Measurements from ENCODE around the gene RAB43. TPM values are rescaled to one million over a fixed set of nuclear protein-coding genes. Genes with fewer than 3 reads are reported as not detected.

RAB43 gene
- total RNA-seq, 1 experiment from 2014 or later, result 22.4 TPM

DNA sequence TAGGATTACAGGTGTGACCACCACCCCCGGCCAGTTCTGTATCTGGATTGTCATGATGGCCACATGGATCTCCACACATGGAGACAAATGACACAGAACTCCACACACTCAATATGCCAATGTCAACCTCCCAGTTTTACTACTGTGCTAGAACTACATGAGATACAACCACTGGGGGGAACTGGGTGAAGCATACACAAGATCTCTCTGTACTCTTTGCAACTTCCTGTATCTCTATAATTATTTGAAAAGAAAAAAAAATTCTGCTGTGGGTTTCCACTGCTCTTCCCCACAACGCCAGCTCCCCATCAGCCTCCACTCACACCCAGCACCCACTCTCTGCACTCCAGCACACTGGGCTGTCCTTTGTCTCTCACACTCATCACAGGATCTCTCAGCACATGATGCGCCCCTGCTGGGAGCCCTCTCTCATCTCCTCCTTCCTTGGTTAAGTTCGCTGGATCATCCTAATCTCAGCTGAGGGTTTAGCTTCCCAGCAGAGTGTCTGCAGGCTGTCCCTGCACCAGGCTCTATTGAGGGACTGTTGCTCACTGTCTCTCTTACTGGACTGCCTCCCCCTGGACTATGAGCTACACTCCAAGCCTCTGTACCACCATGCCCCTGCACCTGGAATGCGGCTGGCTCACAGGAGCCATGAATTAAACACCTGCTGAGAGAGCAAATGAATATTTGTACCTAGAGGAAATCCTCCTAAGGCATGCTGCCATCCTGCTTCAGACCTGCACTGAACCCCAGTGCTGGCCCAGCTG lies 10.7 kb upstream of the RAB43 start:
- Histone ChIP-seq H3K36me3 (ENCODE audit: low read depth, low read length) (peaks cover 17% of the 10 kb centered on the region; the same call in 1 of the 2 replicates), H3K9me2 (replicated peaks; ENCODE audit: low read length) (no peaks in the 10 kb centered on the region), H3K27ac (ENCODE audit: low read length) (no peak overlapping the region), H3F3A (ENCODE audit: low read length, unreplicated experiment) (no peaks in the 10 kb centered on the region), H3K27me3 (ENCODE audit: low read length) (no peaks in the 10 kb centered on the region), H3K9ac (ENCODE audit: low read length) (no peak overlapping the region), H4K20me1 (ENCODE audit: low read length) (no peaks in the 10 kb centered on the region), H3K4me3 (ENCODE audit: low read length) (no peak overlapping the region), H3K79me2 (ENCODE audit: low read length) (no peaks in the 10 kb centered on the region), H3K4me1 (ENCODE audit: insufficient read depth, low read length) (no peaks in the 10 kb centered on the region), H3K4me2 (ENCODE audit: low read length) (no peak overlapping the region), H2AFZ (ENCODE audit: low read length) (no peak overlapping the region), H3K9me3 (ENCODE audit: low read length) (no peaks in the 10 kb centered on the region)
- TF ChIP-seq, protein P1, sequence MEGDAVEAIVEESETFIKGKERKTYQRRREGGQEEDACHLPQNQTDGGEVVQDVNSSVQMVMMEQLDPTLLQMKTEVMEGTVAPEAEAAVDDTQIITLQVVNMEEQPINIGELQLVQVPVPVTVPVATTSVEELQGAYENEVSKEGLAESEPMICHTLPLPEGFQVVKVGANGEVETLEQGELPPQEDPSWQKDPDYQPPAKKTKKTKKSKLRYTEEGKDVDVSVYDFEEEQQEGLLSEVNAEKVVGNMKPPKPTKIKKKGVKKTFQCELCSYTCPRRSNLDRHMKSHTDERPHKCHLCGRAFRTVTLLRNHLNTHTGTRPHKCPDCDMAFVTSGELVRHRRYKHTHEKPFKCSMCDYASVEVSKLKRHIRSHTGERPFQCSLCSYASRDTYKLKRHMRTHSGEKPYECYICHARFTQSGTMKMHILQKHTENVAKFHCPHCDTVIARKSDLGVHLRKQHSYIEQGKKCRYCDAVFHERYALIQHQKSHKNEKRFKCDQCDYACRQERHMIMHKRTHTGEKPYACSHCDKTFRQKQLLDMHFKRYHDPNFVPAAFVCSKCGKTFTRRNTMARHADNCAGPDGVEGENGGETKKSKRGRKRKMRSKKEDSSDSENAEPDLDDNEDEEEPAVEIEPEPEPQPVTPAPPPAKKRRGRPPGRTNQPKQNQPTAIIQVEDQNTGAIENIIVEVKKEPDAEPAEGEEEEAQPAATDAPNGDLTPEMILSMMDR (conservative IDR thresholded peaks at IDR 0.05; ENCODE audit: low read depth, low read length), result no peak
- TF ChIP-seq EZH2phosphoT487 (IDR thresholded peaks at IDR 0.05; ENCODE audit: borderline replicate concordance, low read length), result no peak
- TF ChIP-seq EZH2 (IDR thresholded peaks at IDR 0.05; ENCODE audit: low read length, unreplicated experiment), result no peak
- ChIA-PET POLR2A (ENCODE audit: unreplicated experiment) (no interaction called here), CTCF (interaction anchor here (0.5 kb wide), 1 partner anchor 162 kb away, joined by 4 read pairs; no protein-coding TSS in a partner anchor)
- no peak for ATAC-seq
- no TSS peak for BruUV-seq (replicated peaks)
- no peak for DNase-seq
- intact Hi-C loops (cut with micrococcal nuclease), result no loop called here

DNA sequence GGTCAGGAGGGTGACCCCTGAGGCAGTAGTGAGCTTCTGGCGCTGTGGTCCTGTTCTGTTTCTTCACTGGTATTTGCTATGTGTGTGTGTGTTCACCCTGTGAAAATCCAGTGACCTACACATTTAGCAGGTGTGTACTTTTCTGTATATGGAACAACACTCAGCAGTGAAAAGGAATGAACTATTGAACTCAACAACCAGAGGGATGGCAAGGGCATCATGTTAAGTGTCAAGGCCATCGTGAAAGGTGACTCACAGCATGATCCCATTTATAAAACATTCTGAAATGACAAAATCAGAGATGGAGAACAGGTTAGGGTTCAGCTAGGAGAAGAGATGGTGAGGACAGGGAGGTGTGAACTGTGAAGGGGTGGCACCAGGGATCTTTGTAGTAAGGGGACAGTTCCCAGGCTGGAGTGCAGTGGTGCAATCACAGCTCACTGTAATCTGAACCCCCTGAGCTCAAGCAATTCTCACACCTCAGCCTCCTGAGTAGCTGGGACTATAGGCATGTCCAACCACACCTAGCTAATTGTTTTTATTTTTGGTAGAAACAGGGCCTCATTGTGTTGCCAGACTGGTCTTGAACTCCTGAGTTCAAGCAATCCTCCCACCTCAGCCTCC lies 10.0 kb upstream of the RAB43 start:
- no peaks in the 10 kb centered on the region for H3K27me3 ChIP-seq (ENCODE audit: low read length)
- H3F3A ChIP-seq (ENCODE audit: low read length, unreplicated experiment), result no peaks in the 10 kb centered on the region
- no TSS peak for BruUV-seq (replicated peaks)
- H3K4me2 ChIP-seq (ENCODE audit: low read length), result no peak overlapping the region
- DNase-seq (no peak), ATAC-seq (no peak)
- H3K9me3 ChIP-seq (ENCODE audit: low read length), result no peaks in the 10 kb centered on the region
- H3K9ac ChIP-seq (ENCODE audit: low read length), result no peak overlapping the region
- H3K27ac ChIP-seq (ENCODE audit: low read length), result no peak overlapping the region
- no peak overlapping the region for H3K4me3 ChIP-seq (ENCODE audit: low read length)
- intact Hi-C loops (cut with micrococcal nuclease), result no loop called here
- no peak overlapping the region for H2AFZ ChIP-seq (ENCODE audit: low read length)
- POLR2A ChIA-PET (ENCODE audit: unreplicated experiment), result no interaction called here
- no peaks in the 10 kb centered on the region for H3K79me2 ChIP-seq (ENCODE audit: low read length)
- TF ChIP-seq, protein P1 (conservative IDR thresholded peaks at IDR 0.05; ENCODE audit: low read depth, low read length), result no peak
- TF ChIP-seq EZH2phosphoT487 (IDR thresholded peaks at IDR 0.05; ENCODE audit: borderline replicate concordance, low read length) (no peak), EZH2 (IDR thresholded peaks at IDR 0.05; ENCODE audit: low read length, unreplicated experiment) (no peak)
- CTCF ChIA-PET, result no interaction called here
- peaks cover 17% of the 10 kb centered on the region; the same call in 1 of the 2 replicates for H3K36me3 ChIP-seq (ENCODE audit: low read depth, low read length)
- no peaks in the 10 kb centered on the region for H4K20me1 ChIP-seq (ENCODE audit: low read length)
- no peaks in the 10 kb centered on the region for H3K4me1 ChIP-seq (ENCODE audit: insufficient read depth, low read length)
- H3K9me2 ChIP-seq (replicated peaks; ENCODE audit: low read length), result no peaks in the 10 kb centered on the region

All from PC-3 (cell line).